HG02885 (cell line): ENCODE data around the gene NPTX1.

Source experiments
- ATAC-seq: cut with Tn5 transposase; IDR thresholded peaks from one replicate; pipeline ENCODE4 v1.9.1; 2021; ENCODE audit warnings: mild to moderate bottlenecking; ENCODE audit not compliant: unreplicated experiment, poor library complexity

The NPTX1 gene

GRCh38 chr17:80481284-80482057 lies 5.1 kb upstream of the NPTX1 start:
- no peak for ATAC-seq

- no peak for ATAC-seq
Observed at GRCh38 chr17:80480248-80480647, 3.8 kb upstream of the NPTX1 start.

- ATAC-seq = no peak
Observed at GRCh38 chr17:80479246-80479566, 2.8 kb upstream of the NPTX1 start.

DNA sequence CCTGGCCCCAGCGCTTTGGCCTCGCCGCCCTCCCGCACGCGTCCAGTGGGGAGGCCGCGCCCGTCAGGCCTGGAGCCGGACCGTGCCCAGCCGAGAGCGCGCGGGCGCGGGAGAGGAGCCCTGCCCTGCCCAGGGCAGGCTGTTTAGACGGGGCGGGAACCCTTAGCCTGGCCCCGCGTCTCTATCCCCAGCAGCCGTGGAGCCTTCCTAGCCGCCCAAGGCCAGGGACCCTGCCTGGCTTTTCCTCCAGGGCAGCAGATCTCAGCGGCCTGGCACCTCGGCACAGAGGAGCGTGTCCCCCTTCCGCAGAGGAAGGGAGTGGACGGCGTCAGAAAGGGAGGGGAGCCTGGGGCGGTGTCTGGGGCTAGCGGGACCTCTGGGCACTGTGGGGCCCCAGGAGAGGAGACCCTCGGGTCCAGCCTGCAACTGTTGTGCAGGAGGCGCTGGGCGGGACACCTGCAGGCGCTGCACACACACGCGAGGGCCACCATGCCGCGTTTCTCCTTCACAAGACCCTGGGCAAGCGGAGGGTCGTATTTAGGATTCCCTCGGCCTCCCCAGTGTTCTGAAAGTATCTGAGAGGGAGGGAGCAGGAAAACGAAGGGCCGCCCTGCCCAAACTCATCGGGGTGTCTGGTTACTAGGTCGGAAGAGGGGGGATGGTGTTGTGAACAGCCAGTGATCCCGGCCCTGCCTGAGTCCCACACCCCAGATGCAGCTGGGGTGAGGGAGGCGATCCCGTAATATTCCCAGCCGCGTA lies 2.3 kb upstream of the NPTX1 start:
- ATAC-seq = no peak

GRCh38 chr17:80477647-80478478 lies 1.5 kb upstream of the NPTX1 start:
- ATAC-seq = no peak

DNA sequence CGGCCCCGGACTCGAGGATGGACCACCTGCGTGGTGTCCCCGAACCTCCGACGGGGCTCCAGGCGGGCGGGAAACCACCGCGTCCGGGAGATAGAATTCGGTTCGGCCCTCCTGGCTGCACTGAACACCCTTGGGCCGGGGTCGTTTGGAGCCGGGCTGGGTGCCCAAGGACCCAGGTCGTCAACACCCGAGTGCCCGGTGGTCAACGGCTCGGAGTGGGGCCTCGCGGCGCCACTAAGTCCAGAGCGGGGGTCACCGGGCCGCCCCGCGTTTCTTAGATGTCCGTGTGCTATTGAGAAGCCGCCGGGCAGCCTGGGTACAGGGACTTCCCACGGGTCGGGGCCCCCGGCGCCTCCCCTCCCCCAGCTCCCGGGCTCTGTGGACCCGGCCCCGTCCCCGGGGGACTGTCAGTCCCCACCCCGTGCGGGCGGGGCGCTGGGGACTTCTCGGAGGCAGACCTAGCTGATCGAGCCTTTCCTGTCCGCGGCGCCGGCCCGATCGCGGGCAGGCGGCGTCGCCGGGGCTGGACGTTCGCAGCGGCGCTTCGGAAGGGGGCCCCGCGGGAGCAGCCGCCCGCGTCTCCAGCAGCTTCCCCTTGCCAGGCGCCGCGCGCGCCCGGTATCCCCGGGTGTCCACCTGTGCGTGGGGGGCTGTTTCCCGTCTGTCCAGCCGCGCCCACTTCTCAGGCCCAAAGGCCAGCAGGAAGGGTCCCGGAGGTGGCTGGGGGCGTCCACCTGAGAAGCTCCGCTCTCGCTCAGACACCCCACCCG lies 655 bp upstream of the NPTX1 start:
- ATAC-seq = no peak

DNA sequence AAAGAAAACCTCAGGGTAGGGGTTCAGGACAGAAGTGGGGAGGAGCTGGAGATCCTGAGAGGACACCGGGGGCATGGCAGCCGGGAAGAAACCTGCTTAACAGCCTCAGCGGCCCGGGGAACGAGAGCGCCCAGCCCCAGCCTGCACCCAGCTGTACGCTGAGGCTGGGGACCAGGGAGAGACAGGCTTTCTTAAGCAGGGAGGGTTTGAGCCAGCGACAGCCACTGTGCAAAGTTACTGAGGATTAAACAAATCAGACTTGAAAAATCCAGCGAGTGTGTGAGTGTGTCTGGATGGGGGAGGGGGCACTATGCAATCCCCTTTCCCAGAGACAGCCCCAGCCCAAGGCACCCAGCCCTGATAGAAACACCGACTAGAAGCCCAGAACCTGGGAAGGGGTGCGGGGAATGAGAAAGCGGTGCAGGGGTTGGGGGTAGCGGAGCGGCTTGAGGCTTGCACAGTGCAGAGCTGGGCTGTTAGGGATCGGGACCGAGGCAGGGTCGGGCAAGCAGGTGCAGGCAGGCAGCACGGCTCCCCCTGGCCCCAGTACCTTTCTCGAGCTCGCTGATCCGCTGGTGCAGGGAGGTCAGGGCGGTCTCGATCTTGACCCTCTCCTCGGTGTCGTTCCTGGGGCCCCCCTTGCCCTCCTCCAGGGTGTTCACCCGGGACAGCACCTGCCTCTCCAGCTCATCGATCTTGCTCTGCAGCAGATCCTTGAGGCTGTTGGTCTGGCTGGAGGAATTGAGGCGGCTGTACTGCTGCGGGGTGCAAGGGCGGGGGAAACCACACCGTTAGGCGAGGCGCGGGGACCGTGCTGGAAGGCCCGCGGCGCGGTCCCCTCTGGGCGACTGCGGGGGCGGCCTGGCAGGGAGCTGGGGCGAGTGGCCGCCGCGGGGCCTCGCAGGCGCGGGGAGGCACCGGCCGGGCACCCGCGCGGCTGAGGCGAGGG lies 1.2 kb downstream of the NPTX1 start:
- ATAC-seq = no peak

DNA sequence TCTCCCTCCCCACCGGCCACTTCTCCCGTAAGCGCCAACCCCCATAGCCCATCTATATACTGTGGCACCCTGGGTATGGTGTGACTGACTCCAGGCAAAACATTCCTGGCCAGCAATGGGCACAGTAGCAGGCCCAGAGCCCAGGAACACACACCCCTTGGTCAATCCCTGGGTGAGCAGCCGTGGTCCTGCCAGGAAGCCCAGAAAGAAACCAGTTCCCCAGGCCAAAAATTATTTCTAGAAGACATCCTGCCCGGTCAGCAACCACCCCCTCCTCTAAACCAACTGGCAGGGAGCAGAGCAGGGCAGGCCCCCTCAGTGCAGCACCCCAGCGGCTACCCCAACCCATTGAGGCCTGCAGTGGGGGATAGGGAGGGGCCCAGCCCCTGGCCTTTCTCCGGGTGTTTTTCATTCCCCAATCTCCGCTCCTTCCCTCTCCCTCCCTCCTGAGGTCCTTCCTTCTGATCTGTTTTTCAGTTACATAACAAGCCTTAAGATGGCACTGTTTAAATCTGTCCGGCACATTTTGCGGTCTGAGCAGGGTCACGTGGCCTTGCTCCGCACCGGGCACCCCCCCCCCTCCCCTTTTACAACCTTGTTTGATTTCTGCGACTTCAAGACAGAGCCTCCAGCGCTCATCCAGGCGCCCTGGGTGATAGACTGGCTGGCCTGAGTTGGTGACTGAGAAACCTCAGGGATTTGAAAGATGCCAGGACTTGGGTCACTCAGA lies 2.0 kb downstream of the NPTX1 start:
- no peak for ATAC-seq

GRCh38 chr17:80473701-80474100 lies 2.7 kb downstream of the NPTX1 start:
- no peak for ATAC-seq

DNA sequence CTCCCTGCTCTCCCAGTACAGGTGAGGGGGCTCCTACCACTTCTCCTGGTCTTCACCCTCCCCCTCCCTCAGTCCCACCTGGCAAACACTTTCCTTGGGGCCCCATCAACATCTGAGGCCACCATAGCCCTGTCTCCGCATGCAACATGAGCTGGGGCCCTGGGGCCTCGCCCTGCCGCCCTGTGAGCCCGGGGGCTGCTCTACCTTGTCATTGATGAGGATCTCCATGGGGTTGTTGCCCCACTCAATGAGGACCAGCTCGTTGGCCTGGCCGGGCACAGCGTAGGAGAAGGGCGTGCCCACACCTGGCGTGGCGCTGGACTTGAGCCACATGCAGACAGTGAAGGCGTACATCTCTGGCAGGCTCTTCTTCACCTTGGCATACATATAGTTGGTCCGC lies 3.4 kb downstream of the NPTX1 start:
- no peak for ATAC-seq

DNA sequence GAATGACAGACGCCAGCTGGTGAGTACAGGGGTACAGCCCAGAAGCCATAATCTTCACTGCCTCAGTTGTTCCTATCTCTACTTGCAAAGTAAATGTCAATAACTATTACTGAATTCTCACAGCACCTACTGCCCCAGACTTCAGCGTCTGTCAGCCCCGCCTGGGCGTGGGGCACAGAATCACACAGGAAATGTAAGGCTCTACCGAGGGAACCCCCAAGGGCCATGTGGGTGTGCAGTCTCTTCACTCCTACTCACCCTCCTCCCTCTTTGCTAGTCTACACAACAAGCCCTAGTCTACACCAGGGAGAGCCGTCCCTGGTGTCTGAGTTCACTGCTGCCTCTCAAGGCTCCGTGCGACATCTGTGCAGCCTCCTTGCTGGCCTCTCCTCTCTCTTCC lies 4.5 kb downstream of the NPTX1 start:
- ATAC-seq = no peak

- ATAC-seq = no peak
Observed at GRCh38 chr17:80470603-80471002, 5.8 kb downstream of the NPTX1 start.

GRCh38 chr17:80469667-80470066 lies 6.7 kb downstream of the NPTX1 start:
- ATAC-seq = no peak

- no peak for ATAC-seq
Observed at GRCh38 chr17:80468781-80469493, 7.5 kb downstream of the NPTX1 start.

DNA sequence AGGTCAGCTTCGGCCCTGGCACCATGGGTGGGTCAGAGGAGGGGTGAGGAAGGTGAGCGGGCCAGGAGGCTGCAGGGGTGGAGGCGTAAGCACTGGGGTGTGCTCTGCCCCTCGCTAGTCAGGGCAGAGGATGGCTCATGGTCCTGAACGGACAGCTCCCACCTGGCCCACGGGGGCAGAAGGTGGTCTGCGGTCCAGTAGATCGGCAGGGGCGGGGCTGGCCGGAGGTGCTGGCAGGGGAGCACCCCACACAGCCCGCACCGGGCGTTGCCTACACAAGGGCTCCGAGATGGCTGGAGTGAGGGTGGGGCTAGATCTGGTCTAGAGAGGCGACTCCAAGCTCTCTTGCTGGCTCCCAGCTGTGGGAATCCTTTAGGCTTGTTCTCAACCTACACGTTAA lies 8.2 kb downstream of the NPTX1 start:
- ATAC-seq = no peak

GRCh38 chr17:80466188-80466705 lies 10.2 kb downstream of the NPTX1 start:
- no peak for ATAC-seq

GRCh38 chr17:80465327-80465974 lies 11.0 kb downstream of the NPTX1 start:
- no peak for ATAC-seq
